Lung (tissue), 12 donors: ENCODE data around the gene ADGRG1. TPM values are rescaled to one million over a fixed set of nuclear protein-coding genes. Genes with fewer than 3 reads are reported as not detected.

Source experiments
- ATAC-seq: fragments of 200-7000 bp; cut with Tn5 transposase; one replicate; pipeline ENCODE4 v1.9.1; 2020; ENCODE audit warnings: moderate number of reproducible peaks; ENCODE audit not compliant: insufficient read depth, low FRiP score
- DNase-seq, 3 donors: peaks; one replicate each; pipeline ENCODE4 v3.0.0-alpha.2; 2013 to 2017
- H3K27ac ChIP-seq, 2 donors: one replicate each; pipeline ENCODE4 v1.5.1; 2013; ENCODE audit warnings: mild to moderate bottlenecking in 2 of 2, moderate library complexity in 2 of 2, control low read depth in 1 of 2, inconsistent platforms in 1 of 2, low read depth in 1 of 2, low read length in 1 of 2
- H3K27me3 ChIP-seq, 3 donors: one replicate each; pipeline ENCODE4 v1.5.1; 2013; ENCODE audit warnings: low read length in 2 of 3; ENCODE audit not compliant: control insufficient read depth in 3 of 3, insufficient read depth in 3 of 3
- H3K36me3 ChIP-seq, 4 donors: one replicate each; pipeline ENCODE4 v1.5.1; 2013; ENCODE audit warnings: low read length in 4 of 4, mild to moderate bottlenecking in 1 of 4, moderate library complexity in 1 of 4; ENCODE audit not compliant: control insufficient read depth in 4 of 4, insufficient read depth in 4 of 4
- H3K4me1 ChIP-seq, 5 donors: one replicate each; pipeline ENCODE4 v1.5.1; 2013; ENCODE audit warnings: low read length in 5 of 5, mild to moderate bottlenecking in 2 of 5, moderate library complexity in 1 of 5; ENCODE audit not compliant: control insufficient read depth in 5 of 5, insufficient read depth in 5 of 5
- H3K4me3 ChIP-seq: one replicate; pipeline ENCODE4 v1.5.1; 2013; ENCODE audit warnings: mild to moderate bottlenecking, control low read depth, moderate library complexity
- H3K9ac ChIP-seq, 2 donors: one replicate each; pipeline ENCODE4 v1.5.1; 2013; ENCODE audit warnings: low read length in 2 of 2, control low read depth in 1 of 2; ENCODE audit not compliant: insufficient read depth in 1 of 2
- H3K9me3 ChIP-seq, 4 donors: one replicate each; pipeline ENCODE4 v1.5.1; 2013; ENCODE audit warnings: low read length in 3 of 4, mild to moderate bottlenecking in 1 of 4, moderate library complexity in 1 of 4; ENCODE audit not compliant: control insufficient read depth in 4 of 4, insufficient read depth in 3 of 4
- CTCF ChIP-seq: IDR thresholded peaks from 2 replicates; pipeline ENCODE4 v1.5.1; 2012; ENCODE audit warnings: mild to moderate bottlenecking; ENCODE audit errors: control extremely low read depth, extremely low read depth
- WGBS, 2 donors: extraction: QIAGEN DNeasy Blood & Tissue Kit; methylation state at CpG; one replicate each; pipeline ENCODE4 v1.1.7; 2013; 5-methylcytosine and 5-hydroxymethylcytosine counted together
- polyA plus RNA-seq, 2 donors: library from polyadenylated mRNA; stranded (reverse); fragments of 200-250 nt; gene quantifications; one replicate each; pipeline ENCODE4 v1.2.1, GENCODE V29; 2013
- total RNA-seq, 2 donors: library from RNA; depleted of rRNA in 1 of 2; stranded (reverse); fragments of >200 nt in 1 of 2; gene quantifications; one replicate each; pipeline ENCODE4 v1.2.1, GENCODE V29; 2014 to 2021
- donor health status: control.
- donor health status: control.
- donor health status: Bipolar disorder and iron deficiency.
- donor health status: healthy.
- donor health status: DM: yes; HTN: yes; CAD: no.

Gene ADGRG1
- total and polyA plus RNA-seq, 4 donors, result 8.8 to 74.4 (median 28.0) TPM

GRCh38 chr16:57663917-57664661, 35.7 kb downstream of the ADGRG1 start:
- no peak overlapping the region for H3K4me3 ChIP-seq
- no peak overlapping the region for H3K27ac ChIP-seq
- DNase-seq (no peak), ATAC-seq (no peak)
- no peak overlapping the region for H3K9ac ChIP-seq
- no peaks in the 10 kb centered on the region for H3K9me3 ChIP-seq
- 90 to 93% methylated on average over 15 of the region's 15 CpGs for WGBS, 2 donors
- H3K27me3 ChIP-seq, result no peaks in the 10 kb centered on the region
- H3K36me3 ChIP-seq, result peaks cover 0 to 26% (median 0%) of the 10 kb centered on the region in 4 donors
- H3K4me1 ChIP-seq, result no peaks in the 10 kb centered on the region
- TF ChIP-seq CTCF, result no peak

- DNase-seq, result no peak
These were observed 36.2 kb downstream of the ADGRG1 start for GRCh38 chr16:57664662-57665025.

GRCh38 chr16:57665541-57665940, 37.1 kb downstream of the ADGRG1 start:
- no peaks in the 10 kb centered on the region for H3K27me3 ChIP-seq
- DNase-seq (no peak), ATAC-seq (no peak)
- TF ChIP-seq CTCF, result no peak
- no peaks in the 10 kb centered on the region for H3K4me1 ChIP-seq
- H3K9ac ChIP-seq, result no peak overlapping the region
- no peaks in the 10 kb centered on the region for H3K9me3 ChIP-seq
- peaks cover 0 to 17% (median 0%) of the 10 kb centered on the region in 4 donors for H3K36me3 ChIP-seq
- no peak overlapping the region for H3K4me3 ChIP-seq
- H3K27ac ChIP-seq, result no peak overlapping the region
- WGBS, 2 donors, result 69 to 92% methylated on average over 3 to 4 of the region's 4 CpGs

More at GRCh38 chr16:57664662-57665025, 36.2 kb downstream of the ADGRG1 start:
- H3K9ac ChIP-seq, result no peak overlapping the region
- ATAC-seq, result no peak
- 89 to 91% methylated on average over 6 of the region's 6 CpGs for WGBS, 2 donors
- H3K4me1 ChIP-seq, result no peaks in the 10 kb centered on the region
- H3K36me3 ChIP-seq, result peaks cover 0 to 23% (median 0%) of the 10 kb centered on the region in 4 donors
- no peak overlapping the region for H3K4me3 ChIP-seq
- no peak for TF ChIP-seq CTCF
- H3K9me3 ChIP-seq, result no peaks in the 10 kb centered on the region
- H3K27me3 ChIP-seq, result no peaks in the 10 kb centered on the region
- no peak overlapping the region for H3K27ac ChIP-seq
